KMS-11 (cell line): ENCODE results near the gene ASPG.

Source experiments
- H2AFZ ChIP-seq: fragments of 200-600 bp; sonication (generic); 2 replicates; pipeline ENCODE4 v1.6.1; 2016; ENCODE audit warnings: antibody characterized with exemption, mixed run types, low read depth
- H3K27ac ChIP-seq: fragments of 200-600 bp; sonication (generic); 2 replicates; pipeline ENCODE4 v1.6.1; 2016; ENCODE audit warnings: mild to moderate bottlenecking, mixed run types
- H3K27me3 ChIP-seq: fragments of 200-600 bp; sonication (generic); 2 replicates; pipeline ENCODE4 v1.6.1; 2017; ENCODE audit warnings: mild to moderate bottlenecking, low read depth, mixed run types, moderate library complexity; ENCODE audit not compliant: insufficient read depth
- H3K36me3 ChIP-seq: fragments of 200-600 bp; sonication (generic); 2 replicates; pipeline ENCODE4 v1.6.1; 2017; ENCODE audit warnings: mild to moderate bottlenecking, mixed run types; ENCODE audit not compliant: insufficient read depth
- H3K4me1 ChIP-seq: fragments of 200-600 bp; sonication (generic); 2 replicates; pipeline ENCODE4 v1.6.1; 2016; ENCODE audit warnings: mild to moderate bottlenecking, low read depth, mixed run types; ENCODE audit not compliant: poor library complexity, severe bottlenecking
- H3K4me2 ChIP-seq: fragments of 200-600 bp; sonication (generic); 2 replicates; pipeline ENCODE4 v1.7.0; 2016; ENCODE audit warnings: mild to moderate bottlenecking, mixed run types
- H3K4me3 ChIP-seq: fragments of 200-600 bp; sonication (generic); IDR thresholded peaks from 2 replicates; pipeline ENCODE4 v1.6.1; 2017; ENCODE audit warnings: low read depth, low read length, mixed read lengths; ENCODE audit not compliant: insufficient read depth
- H3K79me2 ChIP-seq: fragments of 200-600 bp; sonication (generic); 2 replicates; pipeline ENCODE4 v1.6.1; 2016; ENCODE audit warnings: low read depth, mixed run types; ENCODE audit not compliant: insufficient read depth
- H3K9ac ChIP-seq: fragments of 200-600 bp; sonication (generic); 2 replicates; pipeline ENCODE4 v1.6.1; 2016; ENCODE audit warnings: mild to moderate bottlenecking, mixed run types
- H4K20me1 ChIP-seq: fragments of 200-600 bp; sonication (generic); 2 replicates; pipeline ENCODE4 v1.6.1; 2016; ENCODE audit warnings: mild to moderate bottlenecking, mixed run types; ENCODE audit not compliant: insufficient read depth
- CTCF ChIP-seq: fragments of 200-600 bp; sonication (generic); conservative IDR thresholded peaks from 2 replicates; pipeline ENCODE4 v1.6.1; 2017; ENCODE audit warnings: low read depth, mild to moderate bottlenecking, antibody characterized with exemption, low read length, moderate library complexity, mixed read lengths

ASPG gene

GRCh38 chr14:104118006-104118844 lies 32.7 kb downstream of the ASPG start:
- Histone ChIP-seq H3K4me2 (no peak overlapping the region), H3K79me2 (no peaks in the 10 kb centered on the region), H2AFZ (no peak overlapping the region), H3K27ac (no peak overlapping the region), H3K4me1 (no peaks in the 10 kb centered on the region), H3K27me3 (peaks cover 12% of the 10 kb centered on the region; the same call in 1 of the 2 replicates), H3K36me3 (no peaks in the 10 kb centered on the region), H3K4me3 (no peak overlapping the region), H3K9ac (no peak overlapping the region), H4K20me1 (no peaks in the 10 kb centered on the region)
- TF ChIP-seq CTCF, result no peak

DNA sequence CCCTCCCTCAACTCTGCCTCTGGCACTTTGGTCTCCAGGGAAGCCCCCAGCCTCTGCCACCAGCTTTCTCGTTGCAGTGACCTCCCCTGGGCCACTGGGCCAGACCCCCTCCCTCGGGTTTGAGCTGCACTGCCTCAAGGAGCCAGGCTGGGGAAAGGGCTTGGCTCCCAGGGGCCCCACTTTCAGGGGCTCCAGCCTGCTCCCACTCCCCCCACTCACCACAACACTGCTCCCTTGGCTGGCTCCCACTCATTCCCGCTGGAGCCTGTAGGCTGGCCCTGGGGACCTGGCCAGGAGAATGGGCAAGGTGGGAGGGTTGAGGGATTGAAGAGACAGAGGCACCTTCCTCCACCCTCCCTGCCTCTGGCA lies 33.6 kb downstream of the ASPG start:
- Histone ChIP-seq H3K79me2 (no peaks in the 10 kb centered on the region), H3K27ac (no peak overlapping the region), H3K4me2 (no peak overlapping the region), H3K4me1 (no peaks in the 10 kb centered on the region), H3K9ac (no peak overlapping the region), H3K4me3 (no peak overlapping the region), H2AFZ (no peak overlapping the region), H3K27me3 (peaks cover 12% of the 10 kb centered on the region; the same call in 1 of the 2 replicates), H4K20me1 (no peaks in the 10 kb centered on the region), H3K36me3 (no peaks in the 10 kb centered on the region)
- TF ChIP-seq CTCF, result no peak

DNA sequence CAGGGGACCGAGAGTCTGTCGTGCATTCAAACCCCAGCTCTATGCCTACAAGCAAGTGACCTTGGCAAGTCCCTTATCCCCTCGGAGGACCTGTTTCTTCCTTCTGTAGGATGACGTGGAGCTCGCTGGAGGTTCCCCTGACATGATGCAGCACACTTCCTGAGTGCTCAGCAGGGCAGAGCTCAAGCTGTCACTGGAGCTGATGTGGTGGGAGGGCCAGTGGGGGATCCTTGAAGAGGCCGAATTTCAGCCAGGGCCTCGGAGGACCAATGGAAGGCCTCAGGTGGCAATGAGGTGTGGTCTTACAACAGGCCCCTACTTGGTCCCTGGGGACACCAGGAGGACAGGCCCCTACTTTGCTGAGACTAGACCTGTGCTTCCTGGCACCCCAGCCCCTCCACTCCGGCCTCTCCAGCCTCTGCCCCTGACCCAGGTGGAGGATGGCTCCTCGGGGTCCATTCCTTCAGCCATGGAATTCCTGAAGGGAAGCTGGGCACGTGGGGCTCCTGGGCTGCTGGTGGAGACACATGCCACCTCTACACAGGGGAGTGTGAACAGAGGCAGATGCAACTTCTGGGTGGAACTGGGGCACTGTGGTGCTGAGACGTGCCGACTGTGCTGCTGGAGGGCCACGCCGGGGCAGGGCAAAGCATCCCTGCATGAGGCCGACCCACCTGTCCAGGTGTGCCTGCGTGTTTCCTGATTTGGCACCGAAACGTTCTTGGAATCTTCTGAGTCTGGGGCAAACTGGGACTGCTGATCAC lies 34.2 kb downstream of the ASPG start:
- no peak overlapping the region for H3K4me2 ChIP-seq
- TF ChIP-seq CTCF, result no peak
- H4K20me1 ChIP-seq, result no peaks in the 10 kb centered on the region
- H3K36me3 ChIP-seq, result no peaks in the 10 kb centered on the region
- H3K9ac ChIP-seq, result no peak overlapping the region
- no peaks in the 10 kb centered on the region for H3K4me1 ChIP-seq
- H3K27ac ChIP-seq, result no peak overlapping the region
- no peak overlapping the region for H2AFZ ChIP-seq
- no peaks in the 10 kb centered on the region for H3K79me2 ChIP-seq
- no peak overlapping the region for H3K4me3 ChIP-seq
- peaks cover 12% of the 10 kb centered on the region; the same call in 1 of the 2 replicates for H3K27me3 ChIP-seq

DNA sequence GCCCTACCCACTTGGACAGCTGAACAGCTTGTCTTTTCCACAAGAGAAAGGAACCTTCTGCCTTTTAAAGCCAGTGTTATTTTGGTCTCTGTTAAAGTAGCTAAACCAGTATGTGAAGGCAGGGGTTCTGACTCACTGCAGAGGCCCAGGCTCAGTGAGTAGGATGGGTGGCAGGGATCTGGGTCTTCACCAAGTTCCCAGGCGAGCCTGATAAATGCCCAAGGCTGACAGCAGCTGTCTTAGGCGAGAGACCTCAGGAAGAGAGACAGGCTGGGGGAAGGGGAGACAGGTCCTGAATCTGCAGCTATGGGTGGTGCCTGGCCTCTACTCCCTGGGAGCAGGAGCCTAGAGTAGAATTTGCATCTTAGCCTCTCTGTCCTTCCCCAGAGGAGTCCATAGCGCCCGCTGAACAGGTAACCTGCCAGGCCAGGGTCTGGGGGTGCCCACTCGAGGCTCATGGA lies 34.8 kb downstream of the ASPG start:
- H3K4me1 ChIP-seq, result no peaks in the 10 kb centered on the region
- H3K79me2 ChIP-seq, result no peaks in the 10 kb centered on the region
- H3K4me2 ChIP-seq, result no peak overlapping the region
- no peak overlapping the region for H3K9ac ChIP-seq
- no peak overlapping the region for H3K4me3 ChIP-seq
- no peak overlapping the region for H2AFZ ChIP-seq
- H3K36me3 ChIP-seq, result no peaks in the 10 kb centered on the region
- peaks cover 12% of the 10 kb centered on the region; the same call in 1 of the 2 replicates for H3K27me3 ChIP-seq
- no peak overlapping the region for H3K27ac ChIP-seq
- TF ChIP-seq CTCF, result no peak
- H4K20me1 ChIP-seq, result no peaks in the 10 kb centered on the region
